ENCODE data around the gene FKBP2. TPM values are rescaled to one million over a fixed set of nuclear protein-coding genes. Genes with fewer than 3 reads are reported as not detected.

Gene FKBP2
- total RNA-seq, 3 donors from 2014 or later (not counting 1 experiment from before 2014, with no cell fraction given) = 26.4 to 39.3 (median 30.3) TPM

- Histone ChIP-seq H3K9me3 (ENCODE audit: control insufficient read depth, insufficient read depth, low read length) (no peaks in the 10 kb centered on the region), H3K27me3 (ENCODE audit: control insufficient read depth, insufficient read depth, low read length) (no peaks in the 10 kb centered on the region), H3K27ac (ENCODE audit: low read length) (peak overlapping the region; percentile 89), H3K4me1 (ENCODE audit: control insufficient read depth, insufficient read depth, low read length) (peaks cover 50% of the 10 kb centered on the region), H3K4me3 (ENCODE audit: low read length) (no peak overlapping the region), H3K36me3 (ENCODE audit: control insufficient read depth, insufficient read depth, low read length) (peaks cover 42% of the 10 kb centered on the region)
- H3K36me3 Mint-ChIP-seq = peaks cover 8% of the 10 kb centered on the region
- peak overlapping the region; percentile 72 for H3K4me3 Mint-ChIP-seq
- no peak for ATAC-seq
- H3K9me3 Mint-ChIP-seq = no peaks in the 10 kb centered on the region
- H3K27me3 Mint-ChIP-seq (ENCODE audit: low read depth in 2 of 2) = no peaks in the 10 kb centered on the region
- H3K4me1 Mint-ChIP-seq = peaks cover 38 to 62% of the 10 kb centered on the region in 2 donors
- peak overlapping the region; percentile 88 to 96 for H3K27ac Mint-ChIP-seq
- no peak for TF ChIP-seq CTCF (IDR thresholded peaks at IDR 0.05)
- intact Hi-C loops (cut with micrococcal nuclease) = loop anchor here (5.0 kb wide), 1 partner anchor 133 kb away; the partner anchor contains the start of gene CCDC88B
- no peak for DNase-seq
- 88% methylated on average over 18 of the region's 18 CpGs for WGBS (ENCODE audit: insufficient coverage)
Measured at GRCh38 chr11:64208796-64209562, 31.9 kb upstream of the FKBP2 start.

GRCh38 chr11:64209563-64209843 is 31.4 kb upstream of the FKBP2 start:
- DNase-seq (no peak), ATAC-seq (no peak)
- Mint-ChIP-seq H3K36me3 (peaks cover 8% of the 10 kb centered on the region), H3K9me3 (no peaks in the 10 kb centered on the region), H3K4me3 (no peak overlapping the region), H3K27ac (peak overlapping the region; percentile 88 to 96), H3K4me1 (peaks cover 34 to 59% of the 10 kb centered on the region in 2 donors), H3K27me3 (ENCODE audit: low read depth in 2 of 2) (no peaks in the 10 kb centered on the region)
- Histone ChIP-seq H3K27ac (ENCODE audit: low read length) (no peak overlapping the region), H3K27me3 (ENCODE audit: control insufficient read depth, insufficient read depth, low read length) (no peaks in the 10 kb centered on the region), H3K36me3 (ENCODE audit: control insufficient read depth, insufficient read depth, low read length) (peaks cover 39% of the 10 kb centered on the region), H3K4me3 (ENCODE audit: low read length) (no peak overlapping the region), H3K9me3 (ENCODE audit: control insufficient read depth, insufficient read depth, low read length) (no peaks in the 10 kb centered on the region), H3K4me1 (ENCODE audit: control insufficient read depth, insufficient read depth, low read length) (peaks cover 45% of the 10 kb centered on the region)
- 92% methylated on average over 8 of the region's 8 CpGs for WGBS (ENCODE audit: insufficient coverage)
- no peak for TF ChIP-seq CTCF (IDR thresholded peaks at IDR 0.05)
- intact Hi-C loops (cut with micrococcal nuclease) = loop anchor here (5.0 kb wide), 1 partner anchor 133 kb away; the partner anchor contains the start of gene CCDC88B

- peaks cover 47% of the 10 kb centered on the region for H3K36me3 ChIP-seq (ENCODE audit: control insufficient read depth, insufficient read depth, low read length)
- TF ChIP-seq CTCF (IDR thresholded peaks at IDR 0.05) = no peak
- Mint-ChIP-seq H3K9me3 (no peaks in the 10 kb centered on the region), H3K27me3 (ENCODE audit: low read depth in 2 of 2) (no peaks in the 10 kb centered on the region), H3K4me1 (peaks cover 30 to 55% of the 10 kb centered on the region in 2 donors), H3K4me3 (no peak overlapping the region), H3K36me3 (peaks cover 8% of the 10 kb centered on the region), H3K27ac (peak overlapping the region; percentile 88 to 96)
- ATAC-seq (no peak), DNase-seq (no peak)
- peaks cover 35% of the 10 kb centered on the region for H3K4me1 ChIP-seq (ENCODE audit: control insufficient read depth, insufficient read depth, low read length)
- H3K27ac ChIP-seq (ENCODE audit: low read length) = no peak overlapping the region
- H3K4me3 ChIP-seq (ENCODE audit: low read length) = no peak overlapping the region
- intact Hi-C loops (cut with micrococcal nuclease) = no loop called here
- H3K9me3 ChIP-seq (ENCODE audit: control insufficient read depth, insufficient read depth, low read length) = no peaks in the 10 kb centered on the region
- 96% methylated on average over 24 of the region's 24 CpGs for WGBS (ENCODE audit: insufficient coverage)
- H3K27me3 ChIP-seq (ENCODE audit: control insufficient read depth, insufficient read depth, low read length) = no peaks in the 10 kb centered on the region
Measured at GRCh38 chr11:64210301-64211020, 30.4 kb upstream of the FKBP2 start.
